Esophagus (tissue), 2 donors: Measurements from ENCODE around the gene KLHL17. TPM values are rescaled to one million over a fixed set of nuclear protein-coding genes. Genes with fewer than 3 reads are reported as not detected.

ENCODE experiments used
- H3K27ac ChIP-seq, 2 donors: one replicate each; pipeline ENCODE4 v1.5.1; 2013; ENCODE audit warnings: low read depth in 2 of 2, mild to moderate bottlenecking in 2 of 2, inconsistent platforms in 1 of 2, low read length in 1 of 2, moderate library complexity in 1 of 2
- H3K27me3 ChIP-seq, 2 donors: one replicate each; pipeline ENCODE4 v1.6.1; 2013; ENCODE audit warnings: low read length in 2 of 2, control low read depth in 1 of 2, mild to moderate bottlenecking in 1 of 2; ENCODE audit not compliant: insufficient read depth in 2 of 2, control insufficient read depth in 1 of 2
- H3K36me3 ChIP-seq, 2 donors: one replicate each; pipeline ENCODE4 v1.6.1; 2013; ENCODE audit warnings: low read length in 1 of 2; ENCODE audit not compliant: control insufficient read depth in 2 of 2, insufficient read depth in 2 of 2
- H3K4me1 ChIP-seq, 2 donors: one replicate each; pipeline ENCODE4 v1.6.1; 2013; ENCODE audit warnings: low read length in 1 of 2; ENCODE audit not compliant: control insufficient read depth in 2 of 2, insufficient read depth in 2 of 2
- H3K4me3 ChIP-seq, 2 donors: one replicate each; pipeline ENCODE4 v1.5.1; 2013; ENCODE audit warnings: low read length in 2 of 2, mild to moderate bottlenecking in 2 of 2, low read depth in 1 of 2, moderate library complexity in 1 of 2
- H3K9me3 ChIP-seq, 2 donors: one replicate each; pipeline ENCODE4 v1.6.1; 2013; ENCODE audit warnings: mild to moderate bottlenecking in 2 of 2, low read depth in 1 of 2, low read length in 1 of 2, moderate library complexity in 1 of 2; ENCODE audit not compliant: control insufficient read depth in 2 of 2, insufficient read depth in 1 of 2
- WGBS, 2 donors: extraction: QIAGEN DNeasy Blood & Tissue Kit; methylation state at CpG; one replicate each; pipeline ENCODE4 v1.1.7; 2013; 5-methylcytosine and 5-hydroxymethylcytosine counted together
- polyA plus RNA-seq, 2 donors: library from polyadenylated mRNA; stranded (reverse); fragments of 200-250 nt; gene quantifications; one replicate each; pipeline ENCODE4 v1.2.3, GENCODE V29; 2013
- donor health status: healthy with polysubstance abuse.
- donor health status: Bipolar disorder and iron deficiency.

The KLHL17 gene
- polyA plus RNA-seq, 2 donors = 11.9 to 21.8 TPM

DNA sequence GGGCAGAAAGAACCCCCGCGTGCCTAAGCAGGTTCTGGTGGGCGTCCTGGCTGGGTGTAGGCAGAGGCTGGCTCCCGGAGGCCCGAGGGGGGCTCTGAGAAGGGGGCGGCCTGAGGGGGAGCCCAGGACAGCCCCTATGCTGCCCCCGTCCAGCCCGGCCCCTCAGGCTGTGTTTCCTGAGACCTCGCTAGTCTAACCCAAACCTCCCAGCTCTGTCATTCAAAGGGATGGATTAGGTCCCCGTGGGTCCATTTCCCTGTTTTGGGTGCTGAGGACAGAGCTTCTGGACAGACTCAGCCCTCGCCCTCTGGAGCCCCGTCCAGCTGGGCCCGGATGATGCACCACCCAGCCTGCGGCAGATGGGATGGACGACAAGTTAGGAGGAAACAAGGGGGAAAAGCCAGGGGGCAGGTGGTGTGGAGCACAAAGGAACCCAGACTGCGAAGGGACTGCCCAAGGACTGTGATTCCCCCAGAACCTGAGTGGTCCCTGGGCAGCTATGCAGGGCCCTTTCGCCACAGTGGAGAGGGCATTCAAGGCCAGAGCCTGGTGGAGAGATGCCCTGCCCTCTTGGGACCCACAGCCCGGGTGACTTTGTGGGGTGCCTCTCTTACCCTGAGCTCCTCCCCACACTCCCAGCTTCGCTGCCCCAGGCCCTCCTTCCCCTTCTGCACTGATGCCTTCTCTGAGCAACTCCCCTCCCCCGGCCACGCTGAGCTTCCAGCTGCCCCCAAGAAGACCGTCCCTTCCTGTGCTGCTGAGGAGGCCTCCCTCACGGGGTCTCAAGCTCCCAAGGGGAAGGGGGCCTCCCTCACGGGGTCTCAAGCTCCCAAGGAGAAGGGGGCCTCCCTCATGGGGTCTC, 36.7 kb downstream of the KLHL17 start:
- Histone ChIP-seq H3K36me3 (no peaks in the 10 kb centered on the region), H3K27me3 (peaks cover 0 to 7% of the 10 kb centered on the region in 2 donors), H3K9me3 (no peaks in the 10 kb centered on the region), H3K27ac (no peak overlapping the region), H3K4me1 (peaks cover 4 to 14% of the 10 kb centered on the region in 2 donors), H3K4me3 (no peak overlapping the region)
- WGBS, 2 donors = 58% methylated on average over 21 to 24 of the region's 24 CpGs

DNA sequence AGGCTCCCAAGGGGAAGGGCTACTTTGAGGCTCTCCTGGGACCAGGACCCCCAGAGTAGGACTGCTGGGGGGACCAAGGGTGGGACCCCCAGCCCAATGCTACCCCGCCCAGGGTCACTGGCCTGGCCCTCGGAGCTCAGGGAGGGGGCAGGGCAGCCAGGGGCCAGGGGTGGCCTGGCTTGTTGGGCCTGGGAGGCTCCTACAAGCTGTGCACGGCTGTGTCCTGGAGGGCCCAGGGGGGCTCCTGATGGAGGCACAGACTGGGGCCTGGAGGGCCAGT, 37.3 kb downstream of the KLHL17 start:
- Histone ChIP-seq H3K36me3 (no peaks in the 10 kb centered on the region), H3K27ac (no peak overlapping the region), H3K4me3 (no peak overlapping the region), H3K9me3 (no peaks in the 10 kb centered on the region), H3K4me1 (peaks cover 4 to 14% of the 10 kb centered on the region in 2 donors), H3K27me3 (peaks cover 0 to 7% of the 10 kb centered on the region in 2 donors)
- WGBS, 2 donors = 62 to 68% methylated on average over 3 of the region's 3 CpGs

DNA sequence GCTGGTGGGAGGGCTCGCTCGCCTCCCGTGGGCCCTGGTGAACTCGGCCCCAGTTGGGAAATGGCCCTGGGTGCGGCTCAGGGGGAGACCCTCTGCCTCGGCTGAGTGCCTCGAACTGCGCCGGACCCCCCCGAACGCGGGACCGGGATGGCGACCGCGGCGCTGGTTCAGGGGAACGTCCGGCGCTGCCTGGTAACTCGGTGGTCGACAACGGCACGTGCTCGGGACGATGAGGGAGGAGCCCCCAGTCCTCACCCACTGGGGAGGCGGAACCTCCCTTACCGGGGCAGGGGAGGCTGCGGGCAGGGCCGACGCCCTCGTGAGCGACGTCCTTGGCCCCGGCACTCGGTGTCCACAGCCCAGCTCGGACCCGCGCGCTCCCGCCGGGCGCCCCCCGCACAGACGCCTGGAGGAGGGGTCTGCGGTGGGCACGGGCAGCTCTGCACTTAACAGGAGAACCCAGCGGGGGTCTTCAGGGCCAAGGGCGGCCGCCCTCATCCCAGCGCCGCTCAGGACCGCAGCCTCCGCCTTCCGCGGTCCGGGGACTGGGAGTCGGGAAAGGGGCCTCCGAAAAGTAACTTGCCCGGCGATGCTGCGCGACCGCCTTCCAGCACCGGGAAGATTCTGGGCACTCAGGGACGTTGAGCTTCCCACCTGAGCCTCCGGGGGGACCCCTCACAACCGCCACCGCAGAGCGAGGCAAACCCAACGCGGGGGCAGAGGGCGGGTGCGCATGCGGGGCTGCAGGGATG, 37.8 kb downstream of the KLHL17 start:
- Histone ChIP-seq H3K27ac (no peak overlapping the region), H3K4me1 (peaks cover 4 to 14% of the 10 kb centered on the region in 2 donors), H3K9me3 (no peaks in the 10 kb centered on the region), H3K4me3 (peak overlapping the region; percentile 22 to 59), H3K36me3 (no peaks in the 10 kb centered on the region), H3K27me3 (peaks cover 0 to 7% of the 10 kb centered on the region in 2 donors)
- 25 to 27% methylated on average over 50 to 75 of the region's 75 CpGs for WGBS, 2 donors

GRCh38 chr1:998745-998994, 38.3 kb downstream of the KLHL17 start:
- no peak overlapping the region for H3K27ac ChIP-seq
- H3K9me3 ChIP-seq = no peaks in the 10 kb centered on the region
- H3K27me3 ChIP-seq = peaks cover 0 to 7% of the 10 kb centered on the region in 2 donors
- 1 to 4% methylated on average over 15 to 27 of the region's 27 CpGs for WGBS, 2 donors
- peak overlapping the region; percentile 59 to 64 for H3K4me3 ChIP-seq
- H3K36me3 ChIP-seq = no peaks in the 10 kb centered on the region
- peaks cover 4 to 14% of the 10 kb centered on the region in 2 donors for H3K4me1 ChIP-seq

GRCh38 chr1:998995-999724, 38.8 kb downstream of the KLHL17 start:
- Histone ChIP-seq H3K4me1 (peaks cover 4 to 14% of the 10 kb centered on the region in 2 donors), H3K9me3 (no peaks in the 10 kb centered on the region), H3K27ac (peak overlapping the region; percentile 61 to 94), H3K4me3 (peak overlapping the region; percentile 59 to 64), H3K36me3 (no peaks in the 10 kb centered on the region), H3K27me3 (peaks cover 0 to 7% of the 10 kb centered on the region in 2 donors)
- WGBS, 2 donors = 1% methylated on average over 40 to 86 of the region's 86 CpGs

- WGBS, 2 donors = 0 to 1% methylated on average over 73 to 95 of the region's 95 CpGs
- H3K27me3 ChIP-seq = peaks cover 0 to 7% of the 10 kb centered on the region in 2 donors
- no peaks in the 10 kb centered on the region for H3K36me3 ChIP-seq
- peak within 1 kb of the TSS; percentile 93 to 94 for H3K27ac ChIP-seq
- H3K9me3 ChIP-seq = no peaks in the 10 kb centered on the region
- peak within 1 kb of the TSS; percentile 59 to 64 for H3K4me3 ChIP-seq
- H3K4me1 ChIP-seq = peaks cover 4 to 14% of the 10 kb centered on the region in 2 donors
These were observed 39.5 kb downstream of the KLHL17 start, which contains the start of gene HES4 for GRCh38 chr1:999725-1000356. TSS of gene HES4 (minus strand) at chr1:1000097. CDS start at chr1:999973, 124 bp downstream.

- Histone ChIP-seq H3K9me3 (no peaks in the 10 kb centered on the region), H3K27me3 (peaks cover 0 to 7% of the 10 kb centered on the region in 2 donors), H3K36me3 (no peaks in the 10 kb centered on the region), H3K4me1 (peaks cover 4 to 18% of the 10 kb centered on the region in 2 donors), H3K27ac (peak overlapping the region; percentile 93 to 94), H3K4me3 (peak overlapping the region; percentile 59 to 64)
- WGBS, 2 donors = 1 to 2% methylated on average over 54 to 75 of the region's 75 CpGs
These were observed 40.1 kb downstream of the KLHL17 start for GRCh38 chr1:1000357-1001056.

- H3K4me3 ChIP-seq = peak overlapping the region; percentile 59 to 64
- H3K4me1 ChIP-seq = peaks cover 7 to 18% of the 10 kb centered on the region in 2 donors
- H3K27ac ChIP-seq = peak overlapping the region; percentile 66 to 93
- H3K9me3 ChIP-seq = no peaks in the 10 kb centered on the region
- WGBS, 2 donors = 1 to 2% methylated on average over 48 to 58 of the region's 58 CpGs
- H3K27me3 ChIP-seq = peaks cover 0 to 7% of the 10 kb centered on the region in 2 donors
- no peaks in the 10 kb centered on the region for H3K36me3 ChIP-seq
These were observed 40.8 kb downstream of the KLHL17 start for GRCh38 chr1:1001057-1001783.
